ENCODE results near the gene HLA-DPA1.

HLA-DPA1 gene

DNA sequence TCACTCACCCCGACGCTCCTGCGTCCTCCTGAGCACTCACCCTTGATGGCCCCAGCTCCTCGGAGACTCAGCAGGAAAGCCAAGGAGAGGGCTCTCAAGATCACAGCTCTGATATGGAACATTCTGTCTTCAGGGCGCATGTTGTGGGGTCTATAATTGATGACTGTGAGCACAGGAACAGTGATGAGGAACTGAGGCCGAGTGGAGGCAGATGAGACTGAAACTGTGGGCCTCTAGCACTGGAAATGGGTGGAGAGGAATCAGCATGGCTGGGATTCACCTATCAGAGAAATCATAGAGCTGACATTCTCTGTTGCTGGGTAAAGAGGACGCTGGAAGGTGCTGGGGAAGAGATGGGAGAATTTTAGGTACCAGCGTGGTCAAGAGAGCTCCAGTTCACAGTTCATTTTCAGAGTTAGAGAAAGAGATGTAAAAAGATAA is at the start of gene HLA-DPA1:
TSS of gene HLA-DPA1 (minus strand) at position 219 of the 441 bp plus-strand sequence.
- DNase-seq (ENCODE audit: low read depth): peak; percentile 91
- H3K4me3 ChIP-seq (ENCODE audit: low read depth, low read length): peak within 1 kb of the TSS; percentile 93
- TF ChIP-seq, protein P1, sequence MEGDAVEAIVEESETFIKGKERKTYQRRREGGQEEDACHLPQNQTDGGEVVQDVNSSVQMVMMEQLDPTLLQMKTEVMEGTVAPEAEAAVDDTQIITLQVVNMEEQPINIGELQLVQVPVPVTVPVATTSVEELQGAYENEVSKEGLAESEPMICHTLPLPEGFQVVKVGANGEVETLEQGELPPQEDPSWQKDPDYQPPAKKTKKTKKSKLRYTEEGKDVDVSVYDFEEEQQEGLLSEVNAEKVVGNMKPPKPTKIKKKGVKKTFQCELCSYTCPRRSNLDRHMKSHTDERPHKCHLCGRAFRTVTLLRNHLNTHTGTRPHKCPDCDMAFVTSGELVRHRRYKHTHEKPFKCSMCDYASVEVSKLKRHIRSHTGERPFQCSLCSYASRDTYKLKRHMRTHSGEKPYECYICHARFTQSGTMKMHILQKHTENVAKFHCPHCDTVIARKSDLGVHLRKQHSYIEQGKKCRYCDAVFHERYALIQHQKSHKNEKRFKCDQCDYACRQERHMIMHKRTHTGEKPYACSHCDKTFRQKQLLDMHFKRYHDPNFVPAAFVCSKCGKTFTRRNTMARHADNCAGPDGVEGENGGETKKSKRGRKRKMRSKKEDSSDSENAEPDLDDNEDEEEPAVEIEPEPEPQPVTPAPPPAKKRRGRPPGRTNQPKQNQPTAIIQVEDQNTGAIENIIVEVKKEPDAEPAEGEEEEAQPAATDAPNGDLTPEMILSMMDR (IDR thresholded peaks at IDR 0.05; ENCODE audit: low read depth, low read length, missing control alignments): no peak

DNA sequence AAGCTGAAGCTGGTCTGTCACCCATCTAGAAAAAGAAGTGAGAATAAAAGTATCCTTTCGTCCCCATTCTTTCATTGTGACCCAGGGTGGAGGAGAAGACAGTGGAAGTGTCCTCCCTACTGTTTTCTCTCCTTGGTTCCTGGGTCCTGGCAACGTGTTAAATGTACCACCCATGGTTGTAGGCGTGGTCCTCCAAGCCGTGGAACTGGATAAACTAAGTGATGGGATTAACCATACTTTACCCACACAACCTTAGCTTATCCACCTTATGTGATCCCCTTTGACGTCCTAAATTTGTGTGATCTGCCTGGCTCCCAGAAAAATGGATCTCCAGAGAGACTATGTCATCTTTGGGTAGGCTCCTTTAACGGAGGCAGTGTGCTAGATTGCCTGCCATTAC is 49.7 kb upstream of the HLA-DPA1 start:
- DNase-seq (ENCODE audit: low read depth): no peak
- TF ChIP-seq, protein P1 (IDR thresholded peaks at IDR 0.05; ENCODE audit: low read depth, low read length, missing control alignments): no peak
- H3K4me3 ChIP-seq (ENCODE audit: low read depth, low read length): no peak overlapping the region

DNA sequence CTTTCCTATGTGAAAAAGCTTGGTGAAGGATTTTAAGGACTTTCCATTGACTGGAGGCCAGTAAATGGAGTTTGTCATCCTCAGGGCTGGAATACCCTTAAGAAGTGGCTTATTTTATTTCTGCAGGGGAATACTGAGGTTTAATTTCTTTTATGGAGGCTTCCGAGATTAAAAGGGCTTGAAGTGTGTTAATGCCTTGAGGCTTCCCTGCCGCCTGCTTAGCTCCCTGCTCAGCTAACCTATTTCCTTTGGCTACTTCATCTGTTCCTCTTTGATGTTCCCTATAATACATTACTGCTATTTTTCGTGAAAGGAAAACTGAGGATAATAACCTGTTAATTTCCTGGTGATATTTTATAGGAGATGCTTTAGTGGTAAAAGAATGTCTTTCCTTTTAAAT is 46.6 kb upstream of the HLA-DPA1 start:
- TF ChIP-seq, protein P1 (IDR thresholded peaks at IDR 0.05; ENCODE audit: low read depth, low read length, missing control alignments): no peak
- no peak for DNase-seq (ENCODE audit: low read depth)
- no peak overlapping the region for H3K4me3 ChIP-seq (ENCODE audit: low read depth, low read length)

DNA sequence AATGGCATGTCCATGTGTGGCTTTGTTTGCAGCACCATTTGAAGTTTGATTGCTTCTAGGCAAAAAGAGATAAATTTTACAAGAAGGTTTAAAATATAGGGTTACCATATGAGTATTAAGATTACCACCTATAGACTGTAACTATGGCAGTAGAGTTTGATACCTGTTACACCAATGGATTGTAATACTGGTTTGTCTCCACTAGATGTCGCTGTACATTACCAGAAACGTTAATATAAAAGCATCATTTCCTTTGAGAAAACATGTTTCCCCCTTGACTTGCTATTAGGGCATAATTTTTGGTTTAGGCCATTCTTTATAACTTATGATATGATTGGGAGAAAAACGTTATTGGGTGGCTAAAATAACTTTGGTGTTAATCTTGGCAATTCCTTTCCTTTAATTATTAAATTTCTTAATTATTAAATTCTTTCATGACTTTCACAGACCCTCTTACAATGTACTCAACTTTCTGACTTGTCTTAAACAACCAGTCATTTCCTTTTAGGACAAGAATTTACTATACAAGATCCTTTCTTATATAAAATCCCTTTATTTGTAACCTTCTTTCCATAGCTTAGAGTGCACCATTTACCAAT is 45.2 kb upstream of the HLA-DPA1 start:
- TF ChIP-seq, protein P1 (IDR thresholded peaks at IDR 0.05; ENCODE audit: low read depth, low read length, missing control alignments): peak; percentile 70
- no peak overlapping the region for H3K4me3 ChIP-seq (ENCODE audit: low read depth, low read length)
- no peak for DNase-seq (ENCODE audit: low read depth)

DNA sequence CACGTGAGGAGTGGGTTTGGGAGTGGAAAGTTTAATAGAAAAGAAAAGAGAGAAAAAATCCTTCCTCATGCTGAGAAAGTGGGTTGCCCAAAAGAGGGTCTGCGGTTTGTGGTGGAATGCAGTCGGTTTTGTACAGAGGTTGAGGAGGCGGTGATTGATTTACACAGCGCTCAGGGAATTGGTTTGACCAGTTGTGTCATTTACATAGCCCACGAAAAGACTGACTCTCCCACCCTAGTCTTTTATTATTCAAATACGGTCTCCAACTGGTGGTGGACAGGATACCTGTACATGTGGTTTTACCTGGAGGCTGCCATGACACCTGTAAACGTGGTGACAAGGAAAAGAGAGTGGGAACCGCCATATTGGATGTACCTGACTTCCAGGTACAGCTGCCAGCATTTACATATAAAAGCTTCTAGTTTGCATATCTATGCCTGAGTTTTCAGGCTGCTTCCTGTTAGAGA is 44.4 kb upstream of the HLA-DPA1 start:
- no peak for DNase-seq (ENCODE audit: low read depth)
- H3K4me3 ChIP-seq (ENCODE audit: low read depth, low read length): no peak overlapping the region
- TF ChIP-seq, protein P1 (IDR thresholded peaks at IDR 0.05; ENCODE audit: low read depth, low read length, missing control alignments): no peak

DNA sequence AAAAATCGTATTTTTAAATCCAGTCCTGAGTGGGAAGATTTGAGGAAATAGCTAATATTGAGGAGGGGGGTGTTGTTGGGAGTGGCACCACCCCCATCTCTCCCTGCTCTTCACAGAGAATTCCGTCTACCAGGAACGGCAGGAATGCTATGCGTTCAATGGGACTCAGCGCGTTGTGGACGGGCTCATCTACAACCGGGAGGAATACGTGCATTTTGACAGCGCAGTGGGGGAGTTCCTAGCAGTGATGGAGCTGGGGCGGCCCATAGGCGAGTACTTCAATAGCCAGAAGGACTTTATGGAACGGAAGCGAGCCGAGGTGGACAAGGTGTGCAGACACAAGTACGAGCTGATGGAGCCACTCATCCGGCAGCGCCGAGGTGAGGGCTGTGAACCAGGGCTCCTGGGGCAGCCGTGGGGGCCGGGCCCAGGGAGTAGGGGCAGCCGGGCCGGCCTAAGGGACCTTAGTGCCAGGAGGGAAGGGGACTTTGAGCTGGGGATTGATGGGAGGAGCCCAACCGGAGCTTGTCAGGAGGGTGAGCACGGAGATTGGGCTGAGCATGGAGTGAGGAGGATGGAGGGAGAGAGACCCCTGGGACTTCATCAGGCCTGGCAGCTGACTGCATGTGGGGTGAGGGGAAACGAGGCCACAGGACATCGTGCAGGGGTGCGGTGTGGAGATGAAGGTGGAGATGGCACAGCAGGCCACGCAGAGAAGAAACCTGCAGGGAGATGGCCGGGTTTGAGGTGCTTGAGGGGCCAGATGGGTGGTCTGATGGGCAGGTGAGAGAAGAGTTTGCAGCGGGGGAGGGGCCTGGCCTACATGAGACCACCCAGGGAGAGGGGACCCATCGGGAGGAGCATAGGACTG is 43.6 kb upstream of the HLA-DPA1 start:
- no peak overlapping the region for H3K4me3 ChIP-seq (ENCODE audit: low read depth, low read length)
- no peak for DNase-seq (ENCODE audit: low read depth)
- TF ChIP-seq, protein P1 (IDR thresholded peaks at IDR 0.05; ENCODE audit: low read depth, low read length, missing control alignments): no peak
